SK-N-SH (cell line): ENCODE data around the gene TPSG1. TPM values are rescaled to one million over a fixed set of nuclear protein-coding genes. Genes with fewer than 3 reads are reported as not detected.

Experiments
- CTCF ChIA-PET: fragments of 300-600, 350-600 bp; formaldehyde crosslinking; extraction: SDS; loops from one replicate; lab custom pipeline; 2021; lab: Yijun Ruan, JAX
- POLR2A ChIA-PET: fragments of 350-600 bp; sonication (Branson Sonifier 250); formaldehyde crosslinking; extraction: SDS; loops from one replicate; lab custom pipeline; 2020; ENCODE audit warnings: antibody characterized with exemption, inconsistent platforms; lab: Yijun Ruan, JAX
- DNase-seq: peaks from one replicate; pipeline ENCODE4 v3.0.0; 2012
- H2AFZ ChIP-seq: fragments of 200-600 bp; sonication (generic); 2 replicates; pipeline ENCODE4 v1.8.1; 2016; ENCODE audit warnings: antibody characterized with exemption, mild to moderate bottlenecking, low read depth
- H3F3A ChIP-seq: fragments of 200-600 bp; sonication (generic); replicated peaks from 2 replicates; pipeline ENCODE3; 2016; ENCODE audit warnings: antibody characterized with exemption, mild to moderate bottlenecking; ENCODE audit not compliant: insufficient read depth
- H3K27ac ChIP-seq, 2 experiments: fragments of 200-500 bp in 1 of 2; fragments of 200-600 bp in 1 of 2; sonication (Bioruptor generic) in 1 of 2; sonication (generic), shearing (Covaris generic) in 1 of 2; 2 replicates each; pipeline versions ENCODE4 v1.5.1 to v1.6.1; 2014 to 2016; ENCODE audit warnings: low read depth in 2 of 2, inconsistent platforms in 1 of 2, low read length in 1 of 2, mild to moderate bottlenecking in 1 of 2, mixed read lengths in 1 of 2
- H3K27me3 ChIP-seq: fragments of 200-600 bp; sonication (generic), shearing (Covaris generic); 2 replicates; pipeline ENCODE4 v1.6.1; 2016; ENCODE audit warnings: mixed run types; ENCODE audit not compliant: insufficient read depth
- H3K36me3 ChIP-seq, 2 experiments: fragments of 200-500 bp in 1 of 2; fragments of 200-600 bp in 1 of 2; sonication (Bioruptor generic) in 1 of 2; sonication (generic) in 1 of 2; replicated peaks in 1 of 2; 2 replicates each; pipeline versions ENCODE3 to v1.5.1; 2014 to 2016; ENCODE audit warnings: low read length in 1 of 2, mild to moderate bottlenecking in 1 of 2; ENCODE audit not compliant: insufficient read depth in 2 of 2, control insufficient read depth in 1 of 2
- H3K4me1 ChIP-seq, 2 experiments: fragments of 200-500 bp in 1 of 2; fragments of 200-600 bp in 1 of 2; sonication (Bioruptor generic) in 1 of 2; sonication (generic), shearing (Covaris generic) in 1 of 2; 2 replicates each; pipeline versions ENCODE4 v1.5.1 to v1.6.1; 2014 to 2016; ENCODE audit warnings: low read depth in 1 of 2, low read length in 1 of 2, mixed run types in 1 of 2; ENCODE audit not compliant: insufficient read depth in 2 of 2, control insufficient read depth in 1 of 2
- H3K4me2 ChIP-seq: fragments of 200-600 bp; sonication (generic), shearing (Covaris generic); 2 replicates; pipeline ENCODE4 v1.6.1; 2017; ENCODE audit warnings: mixed run types
- H3K4me3 ChIP-seq, 2 experiments: fragments of 200-500 bp in 1 of 2; fragments of 200-600 bp in 1 of 2; sonication (Bioruptor generic) in 1 of 2; sonication (generic), shearing (Covaris generic) in 1 of 2; 2 replicates each; pipeline versions ENCODE4 v1.5.1 to v1.8.1; 2014 to 2016; ENCODE audit warnings: low read depth in 2 of 2, inconsistent platforms in 1 of 2, low read length in 1 of 2, mild to moderate bottlenecking in 1 of 2, mixed read lengths in 1 of 2, moderate library complexity in 1 of 2
- H3K79me2 ChIP-seq: fragments of 200-600 bp; sonication (generic); 2 replicates; pipeline ENCODE4 v1.8.1; 2017; ENCODE audit warnings: mild to moderate bottlenecking; ENCODE audit not compliant: insufficient read depth
- H3K9ac ChIP-seq: fragments of 200-600 bp; sonication (generic); 2 replicates; pipeline ENCODE4 v1.6.1; 2017; ENCODE audit warnings: mixed run types
- H3K9me2 ChIP-seq: fragments of 200-600 bp; sonication (generic); 2 replicates; pipeline ENCODE4 v1.6.1; 2017; ENCODE audit warnings: mixed run types
- H3K9me3 ChIP-seq: fragments of 200-600 bp; sonication (generic); 2 replicates; pipeline ENCODE4 v1.6.1; 2017; ENCODE audit warnings: mixed run types, mild to moderate bottlenecking, moderate library complexity
- H4K20me1 ChIP-seq: fragments of 200-600 bp; sonication (generic); 2 replicates; pipeline ENCODE4 v1.6.1; 2017; ENCODE audit warnings: mild to moderate bottlenecking, mixed run types; ENCODE audit not compliant: insufficient read depth
- CHD2 ChIP-seq: fragments of 150-350 bp; IDR thresholded peaks from 2 replicates; pipeline ENCODE4 v1.6.1; 2018; ENCODE audit warnings: low read length; ENCODE audit not compliant: partially characterized antibody
- ELF1 ChIP-seq: IDR thresholded peaks from 2 replicates; pipeline ENCODE4 v1.4.0; 2012
- EZH2phosphoT487 ChIP-seq: fragments of 200-600 bp; sonication (generic); IDR thresholded peaks from 2 replicates; pipeline ENCODE4 v1.6.1; 2017; ENCODE audit warnings: low read depth, mixed run types, mild to moderate bottlenecking, antibody characterized with exemption, moderate library complexity, borderline replicate concordance
- FOXJ3 ChIP-seq: sonication (generic); formaldehyde crosslinking; IDR thresholded peaks from 2 replicates; pipeline ENCODE4 v1.5.1; 2020; ENCODE audit warnings: mild to moderate bottlenecking, missing genetic modification reagents
- FOXM1 ChIP-seq: IDR thresholded peaks from 2 replicates; pipeline ENCODE4 v1.4.0; 2012; ENCODE audit warnings: low read depth, mild to moderate bottlenecking
- GABPA ChIP-seq: IDR thresholded peaks from 2 replicates; pipeline ENCODE4 v1.4.0; 2012; ENCODE audit warnings: low read depth, mild to moderate bottlenecking
- IRF3 ChIP-seq: fragments of 150-350 bp; IDR thresholded peaks from 2 replicates; pipeline ENCODE4 v1.6.1; 2016; ENCODE audit warnings: mild to moderate bottlenecking, low read depth, low read length
- NFIC ChIP-seq: IDR thresholded peaks from 2 replicates; pipeline ENCODE4 v1.4.0; 2012; ENCODE audit warnings: borderline replicate concordance
- NRF1 ChIP-seq: IDR thresholded peaks from 2 replicates; pipeline ENCODE4 v1.6.1; 2012; ENCODE audit warnings: low read depth, mild to moderate bottlenecking, low read length
- RFX5 ChIP-seq: IDR thresholded peaks from 2 replicates; pipeline ENCODE4 v1.6.1; 2012; ENCODE audit warnings: mild to moderate bottlenecking, improper control_type of control experiment, low read length
- RXRA ChIP-seq: IDR thresholded peaks from 2 replicates; pipeline ENCODE4 v1.4.0; 2012; ENCODE audit warnings: low read depth, mild to moderate bottlenecking, borderline replicate concordance
- SIN3A ChIP-seq: IDR thresholded peaks from 2 replicates; pipeline ENCODE4 v1.6.1; 2012; ENCODE audit warnings: low read depth, mild to moderate bottlenecking, low read length, moderate library complexity, borderline replicate concordance
- SMC3 ChIP-seq: IDR thresholded peaks from 2 replicates; pipeline ENCODE4 v1.6.1; 2012; ENCODE audit warnings: low read depth, low read length, improper control_type of control experiment
- TAF1 ChIP-seq: IDR thresholded peaks from 2 replicates; pipeline ENCODE4 v1.6.1; 2012; ENCODE audit warnings: low read depth, mild to moderate bottlenecking, low read length, moderate library complexity, borderline replicate concordance
- TCF12 ChIP-seq: IDR thresholded peaks from 2 replicates; pipeline ENCODE4 v1.4.0; 2012
- TEAD4 ChIP-seq: IDR thresholded peaks from 2 replicates; pipeline ENCODE4 v1.4.0; 2012; ENCODE audit warnings: mild to moderate bottlenecking, borderline replicate concordance; ENCODE audit not compliant: insufficient read depth
- ZBTB33 ChIP-seq: IDR thresholded peaks from 2 replicates; pipeline ENCODE4 v1.4.0; 2012; ENCODE audit warnings: low read depth, borderline replicate concordance
- WGBS: methylation state at CpG from one replicate; pipeline ENCODE4 v1.1.6; 2017; ENCODE audit warnings: low lambda C conversion rate; 5-methylcytosine and 5-hydroxymethylcytosine counted together
- polyA plus RNA-seq, 3 experiments: library from polyadenylated mRNA; depleted of rRNA; stranded (reverse); fragments of >200 nt; gene quantifications; 2 replicates each; pipeline ENCODE4 v1.2.3, GENCODE V29; 2012

TPSG1 gene
- polyA plus RNA-seq, 1 of the 3 experiments (the other 2 are of a cell fraction), result not detected

GRCh38 chr16:1260101-1260680 lies 35.1 kb upstream of the TPSG1 start:
- Histone ChIP-seq H3K9me3 (no peaks in the 10 kb centered on the region), H3K9ac (no peak overlapping the region), H3K9me2 (no peaks in the 10 kb centered on the region)
- no peak for DNase-seq
- TF ChIP-seq FOXM1, result no peak
- TF ChIP-seq SMC3, result no peak
- TF ChIP-seq NFIC, result no peak
- no peak for TF ChIP-seq SIN3A
- TF ChIP-seq NRF1, result no peak
- TF ChIP-seq IRF3, result no peak
- no peak for TF ChIP-seq TEAD4
- no peak for TF ChIP-seq ELF1
- TF ChIP-seq CHD2, result no peak
- TF ChIP-seq FOXJ3 (CRISPR knock-in tag), result no peak
- TF ChIP-seq, all 33 proteins: peak for 0
- H3K4me2 ChIP-seq, result no peak overlapping the region
- H3K27me3 ChIP-seq, result peaks cover 57% of the 10 kb centered on the region
- ChIA-PET CTCF (interaction anchor here (1.0 to 1.1 kb wide), 2 partner anchors 22 to 87 kb away, joined by 3 read pairs; no protein-coding TSS in a partner anchor), POLR2A (no interaction called here)
- no peaks in the 10 kb centered on the region for H3K79me2 ChIP-seq
- no peaks in the 10 kb centered on the region for H4K20me1 ChIP-seq
- H2AFZ ChIP-seq, result no peak overlapping the region
- peaks cover 10% of the 10 kb centered on the region for H3F3A ChIP-seq
- 55% methylated on average over 10 of the region's 36 CpGs for WGBS
- no peak overlapping the region for H3K4me3 ChIP-seq
- peaks cover 0 to 2% of the 10 kb centered on the region in 2 experiments; a peak in 1 of 4 replicates for H3K4me1 ChIP-seq
- no peaks in the 10 kb centered on the region for H3K36me3 ChIP-seq
- H3K27ac ChIP-seq, result no peak overlapping the region

- Histone ChIP-seq H3K27ac (no peak overlapping the region), H3K9me2 (no peaks in the 10 kb centered on the region), H3F3A (peaks cover 5% of the 10 kb centered on the region), H2AFZ (no peak overlapping the region), H3K27me3 (peaks cover 57% of the 10 kb centered on the region), H4K20me1 (no peaks in the 10 kb centered on the region), H3K9me3 (no peaks in the 10 kb centered on the region), H3K4me2 (no peak overlapping the region), H3K4me1 (peaks cover 0 to 2% of the 10 kb centered on the region in 2 experiments; a peak in 1 of 4 replicates), H3K4me3 (no peak overlapping the region), H3K9ac (no peak overlapping the region), H3K36me3 (no peaks in the 10 kb centered on the region), H3K79me2 (no peaks in the 10 kb centered on the region)
- WGBS, result 17% methylated on average over 2 of the region's 11 CpGs
- DNase-seq, result no peak
- ChIA-PET POLR2A (no interaction called here), CTCF (interaction anchor here (1.0 to 1.1 kb wide), 2 partner anchors 21 to 87 kb away, joined by 3 read pairs; no protein-coding TSS in a partner anchor)
- TF ChIP-seq FOXM1 (no peak), FOXJ3 (CRISPR knock-in tag) (no peak), EZH2phosphoT487 (no peak), RFX5 (no peak), RXRA (no peak), ZBTB33 (no peak), GABPA (no peak), CHD2 (no peak), TAF1 (no peak), TCF12 (no peak)
These were observed 34.6 kb upstream of the TPSG1 start for GRCh38 chr16:1259760-1260068.
